Measurements from ENCODE around the gene PHF11.
"Not testable (repeated sequence)": the region's sequence is repeated elsewhere in the genome, so short reads cannot be mapped to it uniquely, and the experiment has no call there.

Gene PHF11

DNA sequence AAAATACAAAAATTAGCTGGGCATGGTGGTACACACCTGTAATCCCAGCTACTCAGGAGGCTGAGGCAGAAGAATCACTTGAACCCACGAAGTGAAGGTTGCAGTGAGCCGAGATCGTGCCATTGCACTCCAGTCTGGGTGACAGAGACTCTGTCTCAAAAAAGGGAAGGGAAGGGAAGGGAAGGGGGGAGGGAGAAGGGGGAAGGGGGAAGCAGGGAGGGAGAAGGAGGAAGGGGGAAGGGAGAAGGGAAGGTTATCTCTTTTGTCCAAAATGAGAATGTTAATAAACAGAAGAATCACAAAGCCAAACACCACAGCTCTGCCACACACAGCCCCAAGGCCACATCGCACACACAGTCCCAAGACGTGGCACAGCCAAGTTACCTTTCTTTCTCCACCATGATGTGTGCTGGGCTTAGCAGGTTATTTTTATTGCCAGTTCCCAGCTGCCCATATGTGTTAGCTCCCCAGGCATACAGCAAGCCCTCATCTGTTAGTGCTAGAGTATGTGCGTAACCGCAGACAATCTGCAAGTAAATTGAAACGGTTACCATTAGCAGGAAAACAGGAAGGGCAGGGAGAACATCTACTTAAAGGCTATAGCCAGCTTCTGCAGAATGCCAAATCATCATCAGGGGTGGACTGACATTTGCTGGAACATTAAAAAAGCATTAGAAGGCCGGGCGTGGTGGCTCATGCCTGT is 55.3 kb downstream of the PHF11 start:
- DNase-seq: no peak

DNA sequence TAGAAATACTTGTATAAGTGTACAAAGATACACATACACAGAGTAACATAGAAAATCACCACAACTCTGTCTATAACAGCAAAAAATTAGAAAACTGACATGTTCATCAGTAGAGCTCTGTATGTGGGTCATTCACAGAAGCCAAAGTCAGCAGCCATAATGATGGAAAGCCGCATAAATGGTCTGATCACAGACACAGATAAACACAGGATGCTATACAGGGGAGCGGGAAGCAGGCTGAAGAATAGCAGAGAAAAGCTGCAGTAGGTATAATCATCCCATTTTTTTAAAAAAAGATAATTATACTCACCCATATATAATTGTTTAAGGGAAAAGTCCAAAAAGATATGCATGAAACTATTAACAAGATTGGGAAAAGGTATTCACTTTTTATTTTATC is 58.1 kb downstream of the PHF11 start:
- DNase-seq: no peak

DNA sequence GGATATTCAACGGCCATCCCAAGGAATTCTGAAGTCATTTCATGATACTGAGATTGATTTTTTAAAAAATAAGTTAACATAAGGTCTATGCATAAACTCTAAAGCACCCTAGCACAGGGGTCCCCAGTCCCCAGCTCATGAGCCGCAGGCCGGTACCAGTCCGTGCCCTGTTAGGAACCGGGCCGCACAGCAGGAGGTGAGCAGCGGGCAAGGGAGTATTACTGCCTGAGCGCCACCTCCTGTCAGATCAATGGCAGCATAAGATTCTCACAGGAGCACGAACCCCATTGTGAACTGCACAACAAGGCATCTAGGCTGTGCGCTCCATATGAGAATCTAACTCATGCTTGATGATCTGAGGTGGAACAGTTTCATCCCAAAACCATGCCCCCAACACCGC is 58.6 kb downstream of the PHF11 start:
- DNase-seq: no peak

DNA sequence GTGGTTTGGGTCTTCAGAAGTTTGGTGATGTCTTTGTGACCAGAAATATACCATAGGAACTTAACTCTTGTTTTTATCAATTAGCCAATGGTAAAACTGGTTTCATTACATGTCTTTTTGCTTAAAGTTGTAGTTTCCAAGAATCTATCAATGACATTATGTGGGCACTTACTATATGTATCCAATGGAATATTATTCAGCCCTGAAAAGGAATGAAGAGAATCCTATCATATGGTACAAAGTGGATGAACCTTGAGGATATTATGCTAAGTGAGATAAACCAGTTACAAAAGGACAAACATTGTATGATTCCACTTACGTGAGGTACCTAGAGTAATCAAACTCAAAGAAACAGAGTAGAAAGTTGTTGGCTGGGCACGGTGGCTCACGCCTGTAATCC is 63.3 kb downstream of the PHF11 start:
- no peak for DNase-seq

DNA sequence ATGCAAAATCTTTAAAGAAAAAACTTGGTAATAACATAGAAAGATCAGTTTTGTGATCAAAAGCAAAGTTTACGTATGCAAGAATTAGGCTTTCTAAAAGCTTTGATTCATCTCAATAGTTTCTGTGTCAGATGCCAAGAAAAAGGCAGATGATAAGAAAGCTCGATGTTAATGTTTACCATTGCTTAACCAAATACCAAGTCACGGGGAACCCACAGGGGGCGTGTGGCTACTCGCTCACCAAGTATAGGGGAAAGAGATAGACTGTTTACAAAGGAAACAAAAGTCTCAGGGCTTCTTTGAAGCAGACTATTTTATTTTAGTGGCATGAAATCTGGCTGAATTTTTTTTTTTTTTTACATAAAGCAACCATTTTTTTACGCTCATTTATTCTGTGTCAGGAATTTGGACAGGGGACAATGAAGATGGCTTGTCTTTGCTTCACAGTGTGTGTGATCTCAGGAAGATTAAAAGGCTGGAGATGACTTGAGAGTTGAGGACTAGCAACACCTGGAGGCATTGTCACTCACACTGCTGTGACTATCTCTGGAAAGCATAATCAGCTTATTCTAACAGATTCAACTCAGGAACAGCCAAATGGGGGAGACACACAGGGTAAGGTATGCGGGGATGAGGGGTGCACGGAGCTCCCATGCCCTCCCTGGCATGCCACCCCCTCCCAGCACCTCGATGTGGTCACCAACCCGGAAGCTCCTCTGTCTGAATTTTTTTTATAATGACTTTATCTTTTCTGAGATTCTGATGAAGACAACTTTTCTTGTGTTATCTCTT is 64.7 kb downstream of the PHF11 start:
- no peak for DNase-seq

DNA sequence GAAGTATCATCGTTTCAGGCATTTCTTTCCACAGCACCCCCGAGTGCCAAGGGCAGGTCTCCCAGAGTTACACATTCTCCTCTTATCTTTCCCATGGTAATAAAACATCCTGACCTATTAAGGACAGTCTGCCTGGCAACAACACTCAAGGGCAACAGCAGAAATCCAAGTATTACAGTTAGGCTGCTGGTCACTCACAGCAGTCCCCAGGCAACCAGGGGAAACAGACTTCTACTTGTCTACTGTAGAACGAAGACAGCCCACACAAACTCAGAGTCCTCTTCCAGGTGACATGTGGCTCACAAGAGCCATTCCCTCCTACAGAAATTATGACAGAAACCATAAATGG is 65.3 kb downstream of the PHF11 start:
- no peak for DNase-seq

DNA sequence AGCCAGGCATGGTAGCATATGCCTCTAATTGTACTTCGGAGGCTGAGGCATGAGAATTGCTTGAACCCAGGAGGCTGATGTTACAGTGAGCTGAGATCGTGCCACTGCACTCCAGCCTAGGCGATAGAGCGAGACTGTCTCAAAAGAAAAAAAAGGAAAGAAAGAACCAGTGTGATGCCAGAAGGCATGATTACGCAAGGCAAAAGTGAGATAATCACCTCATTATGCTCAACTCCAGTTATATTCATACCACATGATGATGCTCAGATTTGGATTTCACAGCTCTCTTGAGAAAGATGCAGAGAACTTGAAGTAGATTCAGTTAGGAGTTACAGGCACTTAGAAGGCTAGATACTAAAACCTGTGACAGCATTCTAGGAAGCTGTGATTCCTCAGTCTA is 67.8 kb downstream of the PHF11 start:
- DNase-seq: peak; percentile 23

DNA sequence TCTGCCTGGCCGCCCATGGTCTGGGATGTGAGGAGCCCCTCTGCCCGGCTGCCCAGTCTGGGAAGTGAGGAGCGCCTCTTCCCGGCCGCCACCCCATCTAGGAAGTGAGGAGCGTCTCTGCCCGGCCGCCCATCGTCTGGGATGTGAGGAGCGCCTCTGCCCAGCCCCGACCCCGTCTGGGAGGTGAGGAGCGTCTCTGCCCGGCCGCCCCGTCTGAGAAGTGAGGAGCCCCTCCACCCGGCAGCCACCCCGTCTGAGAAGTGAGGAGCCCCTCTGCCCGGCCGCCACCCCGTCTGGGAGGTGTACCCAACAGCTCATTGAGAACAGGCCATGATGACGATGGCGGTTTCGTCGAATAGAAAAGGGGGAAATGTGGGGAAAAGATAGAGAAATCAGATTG is 69.7 kb downstream of the PHF11 start:
- DNase-seq: not testable (repeated sequence)

DNA sequence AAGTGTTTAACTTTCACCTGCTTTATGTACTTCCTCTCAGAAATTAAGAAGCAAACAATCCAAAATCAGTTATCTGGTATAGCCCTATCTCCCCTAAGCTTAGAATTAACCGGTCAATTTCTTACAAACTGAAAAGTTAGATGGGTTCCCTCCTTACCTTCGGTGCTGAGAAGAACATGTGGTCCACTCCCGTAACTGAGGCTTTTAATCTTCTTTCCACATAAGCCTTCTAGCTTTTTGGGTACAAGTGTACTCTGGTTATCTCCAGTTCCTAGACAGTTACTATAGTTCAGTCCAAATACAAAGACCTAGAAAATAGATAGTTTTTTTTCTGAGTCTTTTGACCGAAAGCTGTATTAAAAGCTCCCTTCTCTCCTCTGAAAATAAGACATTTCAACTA is 70.7 kb downstream of the PHF11 start:
- DNase-seq: no peak

DNA sequence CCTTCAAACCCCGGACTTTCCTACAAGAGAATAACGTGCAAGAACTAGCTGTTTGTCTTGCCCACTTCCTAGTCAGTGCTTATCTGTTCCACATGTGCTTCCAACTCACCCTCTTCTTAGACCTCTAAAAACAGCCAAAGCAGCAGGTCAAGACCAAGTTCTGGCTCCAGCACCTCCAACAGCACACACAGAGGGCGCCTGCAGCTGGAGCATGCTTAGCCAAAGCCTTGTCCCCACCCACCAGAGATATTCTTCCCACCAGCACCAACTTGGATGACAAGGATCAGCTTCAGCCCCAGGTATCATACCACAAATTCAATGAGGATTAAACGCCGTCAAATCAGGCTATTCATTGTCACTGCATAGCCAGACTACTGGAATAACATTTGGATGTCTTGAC is 71.7 kb downstream of the PHF11 start:
- DNase-seq: no peak

DNA sequence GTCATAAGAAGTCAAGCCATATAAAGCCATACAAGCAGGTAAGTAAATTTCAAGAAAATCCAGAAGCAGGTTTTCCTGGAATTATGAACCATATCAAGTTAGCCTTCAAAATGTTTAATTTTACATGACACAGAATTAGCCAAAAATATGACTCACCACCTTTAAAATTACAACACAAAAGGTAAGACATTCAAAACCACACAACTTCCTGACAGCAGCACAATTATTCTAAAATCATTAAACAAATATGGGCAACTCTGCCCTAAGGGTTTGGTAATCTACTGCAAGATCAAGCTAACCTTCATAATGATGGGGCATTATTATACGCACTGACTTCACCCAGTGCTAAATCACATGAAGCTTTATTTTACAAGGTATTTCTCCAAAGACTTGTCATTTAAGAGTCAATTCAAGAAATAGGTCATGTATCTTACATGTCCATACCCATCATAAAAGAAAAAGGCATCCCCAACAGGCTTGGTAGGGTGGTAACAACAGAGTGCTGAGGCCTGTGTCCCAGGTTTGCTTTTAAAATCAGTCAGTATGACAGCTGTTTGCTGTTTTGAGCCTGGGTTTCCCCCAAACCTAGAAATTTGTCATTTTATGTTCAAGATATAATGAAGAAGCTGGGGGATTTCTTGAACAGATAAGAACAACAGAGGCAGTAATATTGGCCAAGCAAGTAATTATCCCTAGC is 74.4 kb downstream of the PHF11 start:
- no peak for DNase-seq

DNA sequence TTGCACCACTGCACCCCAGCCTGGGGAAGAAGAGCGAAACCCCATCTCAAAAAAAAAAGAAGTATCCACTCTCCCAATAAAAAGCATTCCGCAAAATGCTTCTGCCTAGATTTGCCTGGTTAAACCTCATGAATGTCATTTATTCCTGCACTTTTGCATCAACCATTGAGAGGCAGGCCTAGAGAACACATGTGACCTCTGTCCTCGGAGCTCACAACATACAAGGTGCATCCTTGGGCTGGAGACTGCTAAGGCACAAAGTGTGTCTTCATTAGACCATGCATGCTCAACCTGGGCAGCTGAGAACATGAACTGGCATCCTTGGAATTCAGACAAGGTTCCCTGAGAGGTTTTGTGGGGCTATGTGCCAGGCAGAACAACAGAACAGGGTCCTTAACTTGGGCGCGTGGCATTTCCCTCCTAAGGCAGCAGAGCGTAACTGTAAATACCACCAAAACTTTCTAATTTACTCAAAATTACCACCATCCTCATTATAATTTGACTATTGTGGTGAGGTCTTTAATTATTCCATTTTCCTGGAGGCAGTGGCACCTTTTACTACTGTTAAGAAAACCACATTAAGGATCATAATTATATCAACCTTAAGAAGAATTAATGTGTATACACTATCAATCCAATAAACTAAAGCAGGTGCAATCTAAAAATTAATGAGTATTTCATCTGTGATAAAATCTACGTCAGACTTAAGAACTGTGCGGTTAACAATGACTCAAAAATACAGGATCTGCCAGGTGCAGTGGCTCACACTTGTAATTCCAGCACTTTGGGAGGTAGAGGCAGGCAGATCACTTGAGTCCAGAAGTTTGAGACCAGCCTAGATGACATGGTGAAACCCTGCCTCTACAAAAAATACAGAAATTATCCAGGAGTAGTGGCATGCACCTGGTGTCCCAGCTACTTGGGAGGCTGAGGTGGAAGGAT is 75.8 kb downstream of the PHF11 start:
- no peak for DNase-seq
